Heart left ventricle (tissue), 16 donors: ENCODE results near the gene DPH5. TPM values are rescaled to one million over a fixed set of nuclear protein-coding genes. Genes with fewer than 3 reads are reported as not detected.

ENCODE experiments used
- ATAC-seq, 4 donors: fragments of 200-7000 bp; cut with Tn5 transposase; one replicate each; pipeline ENCODE4 v1.9.1; 2020 to 2022; ENCODE audit warnings: moderate library complexity in 4 of 4, mild to moderate bottlenecking in 3 of 4, moderate number of reproducible peaks in 1 of 4
- DNase-seq, 5 donors: peaks; one replicate each; pipeline ENCODE4 v3.0.0-alpha.2; 2020
- H3K27ac ChIP-seq, 12 donors: fragments of 200-600 bp; sonication (generic) in 4 of 12; one replicate each; pipeline versions ENCODE4 v1.5.0 to v1.8.0; 2016 to 2022; ENCODE audit warnings: mild to moderate bottlenecking in 2 of 12
- H3K27me3 ChIP-seq, 9 donors: fragments of 200-600 bp; sonication (generic) in 2 of 9; one replicate each; pipeline versions ENCODE4 v1.5.1 to v1.8.0; 2016 to 2022; ENCODE audit warnings: mild to moderate bottlenecking in 3 of 9
- H3K36me3 ChIP-seq, 9 donors: fragments of 200-600 bp; sonication (generic) in 2 of 9; one replicate each; pipeline versions ENCODE4 v1.5.0 to v1.8.0; 2018 to 2022; ENCODE audit warnings: mild to moderate bottlenecking in 2 of 9
- H3K4me1 ChIP-seq, 12 donors: fragments of 200-600 bp; sonication (generic) in 4 of 12; one replicate each; pipeline versions ENCODE4 v1.5.0 to v1.8.0; 2016 to 2022; ENCODE audit warnings: mild to moderate bottlenecking in 3 of 12
- H3K4me3 ChIP-seq, 12 donors: fragments of 200-600 bp; sonication (generic) in 4 of 12; one replicate each; pipeline versions ENCODE4 v1.5.0 to v1.8.0; 2017 to 2022; ENCODE audit warnings: mild to moderate bottlenecking in 9 of 12, moderate library complexity in 4 of 12
- H3K9me3 ChIP-seq, 12 donors: fragments of 200-600 bp; sonication (generic) in 4 of 12; one replicate each; pipeline versions ENCODE4 v1.5.0 to v1.8.0; 2016 to 2022; ENCODE audit warnings: mild to moderate bottlenecking in 1 of 12
- POLR2A ChIP-seq, 2 donors: fragments of 450-650 bp; IDR thresholded peaks; one replicate each; pipeline ENCODE4 v1.6.1; 2017; ENCODE audit warnings: antibody characterized with exemption in 2 of 2, mild to moderate bottlenecking in 2 of 2, moderate library complexity in 2 of 2
- WGBS, 4 donors: extraction: QIAGEN DNeasy Blood & Tissue Kit in 2 of 4; methylation state at CpG; one replicate each; pipeline versions ENCODE4 v1.1.5 to v1.1.7; 2013 to 2018; 5-methylcytosine and 5-hydroxymethylcytosine counted together
- intact Hi-C, 10 donors: fragments of 100-400 bp; cut with DNase I; formaldehyde crosslinking; loops; one replicate each; pipeline versions ENCODE4 v1.11.1 to v1.14.2; 2022
- polyA plus RNA-seq, 2 donors: library from polyadenylated mRNA; stranded (reverse); fragments of 200-250 nt; gene quantifications; one replicate each; pipeline ENCODE4 v1.2.3, GENCODE V29; 2013
- total RNA-seq, 9 donors: library from RNA; depleted of rRNA in 2 of 9; stranded (reverse); fragments of >200 nt in 2 of 9; fragmentation: NEBNext Ultra II Directional in 3 of 9; extraction: Animal tissue kit (Norgen Biotek cat#: 25700) in 3 of 9; gene quantifications; one replicate each; pipeline versions ENCODE4 v1.1.0 to v1.2.4, GENCODE V29; 2016 to 2023
- TF ChIP-seq, protein P1 (sequence below), 12 donors: fragments of 200-600 bp; sonication (generic) in 4 of 12; IDR thresholded peaks; one replicate each; pipeline versions ENCODE4 v1.5.0 to v1.8.0; 2018 to 2022; ENCODE audit warnings: antibody characterized with exemption in 12 of 12, mild to moderate bottlenecking in 5 of 12
- donor health status: ischemic (EF 13 %, LVEDD 7.1; RV severe dilation, severe dysfunction).
- donor health status: healthy with polysubstance abuse.
- donor health status: DM: no; HTN: yes; CAD: no.
- donor health status: DM: no; HTN: no; CAD: no.
- donor health status: ischemic (EF 25% LVEDD 6.9; RV normal size, moderate dysfunction).
- donor health status: ischemic (EF 25% LVEDD 5.7; RV mildly dilated, moderate dysfunction).
- donor health status: healthy.
- donor health status: DM: yes; HTN: yes; CAD: no.
- donor health status: ischemic (EF 35%, LVEDD 5.7; RV mildly dilated, moderate dysfunction).
- donor health status: nonischemic (EF 11% LVEDD 7.7; RV severe dilation, severe dysfunction).
- donor health status: DM: yes; HTN: yes; CAD: no.
- donor health status: PGD.
- donor health status: ischemic (EF 29% LVEDD 5.4; RV normal size, mild dysfunction).
- donor health status: nonischemic (EF 23%, LVEDD 6.1; RV moderate dilation, normal function).

DPH5 gene
- total and polyA plus RNA-seq, 11 donors = 14.8 to 38.1 (median 28.3) TPM

DNA sequence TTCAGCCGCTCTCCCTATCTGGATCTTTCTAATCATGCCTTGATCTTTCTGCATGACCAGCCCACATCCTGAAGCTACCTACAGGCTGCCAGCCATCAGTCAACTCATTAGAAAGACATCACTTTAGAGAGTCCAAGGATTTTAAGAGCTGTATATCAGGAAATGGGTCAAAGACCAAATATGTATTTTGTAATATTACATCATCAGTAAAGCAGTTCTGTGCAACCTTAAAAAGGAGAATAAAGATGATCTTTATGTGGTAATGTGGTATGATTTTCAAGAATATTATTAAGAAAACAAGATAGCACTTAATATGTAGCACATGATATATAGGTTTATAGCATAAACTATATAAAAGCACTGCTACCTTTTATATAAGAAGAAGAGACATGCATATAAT, 82.1 kb downstream of the DPH5 start:
- peaks cover 0 to 40% (median 17%) of the 10 kb centered on the region in 9 donors for H3K36me3 ChIP-seq
- H3K4me1 ChIP-seq = no peaks in the 10 kb centered on the region
- H3K9me3 ChIP-seq = peaks cover 0 to 11% (median 0%) of the 10 kb centered on the region in 12 donors
- H3K27ac ChIP-seq = no peak overlapping the region
- WGBS, 4 donors = 91 to 100% (median 98%) methylated on average over 1 of the region's 1 CpG
- TF ChIP-seq POLR2A (IDR thresholded peaks at IDR 0.05) = no peak
- H3K27me3 ChIP-seq = no peaks in the 10 kb centered on the region
- H3K4me3 ChIP-seq = no peak overlapping the region
- DNase-seq = no peak
- intact Hi-C loops = no loop called here
- ATAC-seq = no peak

DNA sequence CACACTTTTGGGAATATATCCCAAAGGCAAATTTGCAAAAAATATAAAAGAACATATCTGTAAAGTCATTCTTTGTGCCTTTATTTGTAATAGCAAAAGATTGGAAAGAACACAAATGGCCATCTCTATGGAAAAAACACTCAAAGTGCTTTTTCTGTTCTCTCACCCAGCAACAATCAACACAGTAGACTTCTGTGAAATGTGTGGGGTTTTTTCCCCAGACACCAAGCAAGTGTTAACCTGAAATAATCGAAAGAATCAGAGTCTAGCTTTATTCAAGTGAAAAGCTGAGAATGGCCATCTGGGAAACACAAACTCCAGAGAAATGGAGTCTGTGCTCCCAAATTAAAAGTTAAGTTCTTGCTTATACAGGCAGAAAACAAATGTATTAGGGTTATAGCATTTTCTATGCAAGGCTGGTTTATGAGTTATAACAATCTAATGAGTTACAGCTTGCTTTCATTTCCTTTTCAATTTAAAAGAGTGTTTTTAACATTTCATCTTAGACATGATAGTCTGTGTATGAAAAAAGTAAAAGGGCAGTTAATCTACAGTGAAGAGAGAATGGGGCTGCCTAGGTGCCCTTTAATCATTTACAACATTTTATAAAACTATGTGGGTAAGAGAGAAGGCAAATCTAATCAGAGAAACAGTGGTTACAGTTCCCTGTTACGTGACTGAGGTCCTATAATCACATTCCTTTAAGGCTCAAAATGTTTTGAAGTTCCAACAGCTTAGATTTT, 83.1 kb downstream of the DPH5 start:
- Histone ChIP-seq H3K4me1 (no peaks in the 10 kb centered on the region), H3K4me3 (no peak overlapping the region), H3K27me3 (no peaks in the 10 kb centered on the region), H3K36me3 (peaks cover 0 to 50% (median 20%) of the 10 kb centered on the region in 9 donors), H3K9me3 (peaks cover 0 to 7% (median 0%) of the 10 kb centered on the region in 12 donors), H3K27ac (no peak overlapping the region)
- 91 to 92% (median 91%) methylated on average over 2 of the region's 2 CpGs for WGBS, 4 donors
- TF ChIP-seq, protein P1, sequence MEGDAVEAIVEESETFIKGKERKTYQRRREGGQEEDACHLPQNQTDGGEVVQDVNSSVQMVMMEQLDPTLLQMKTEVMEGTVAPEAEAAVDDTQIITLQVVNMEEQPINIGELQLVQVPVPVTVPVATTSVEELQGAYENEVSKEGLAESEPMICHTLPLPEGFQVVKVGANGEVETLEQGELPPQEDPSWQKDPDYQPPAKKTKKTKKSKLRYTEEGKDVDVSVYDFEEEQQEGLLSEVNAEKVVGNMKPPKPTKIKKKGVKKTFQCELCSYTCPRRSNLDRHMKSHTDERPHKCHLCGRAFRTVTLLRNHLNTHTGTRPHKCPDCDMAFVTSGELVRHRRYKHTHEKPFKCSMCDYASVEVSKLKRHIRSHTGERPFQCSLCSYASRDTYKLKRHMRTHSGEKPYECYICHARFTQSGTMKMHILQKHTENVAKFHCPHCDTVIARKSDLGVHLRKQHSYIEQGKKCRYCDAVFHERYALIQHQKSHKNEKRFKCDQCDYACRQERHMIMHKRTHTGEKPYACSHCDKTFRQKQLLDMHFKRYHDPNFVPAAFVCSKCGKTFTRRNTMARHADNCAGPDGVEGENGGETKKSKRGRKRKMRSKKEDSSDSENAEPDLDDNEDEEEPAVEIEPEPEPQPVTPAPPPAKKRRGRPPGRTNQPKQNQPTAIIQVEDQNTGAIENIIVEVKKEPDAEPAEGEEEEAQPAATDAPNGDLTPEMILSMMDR (IDR thresholded peaks at IDR 0.05) = no peak
- TF ChIP-seq POLR2A (IDR thresholded peaks at IDR 0.05) = no peak
- no peak for DNase-seq
- ATAC-seq = no peak
- intact Hi-C loops = no loop called here

DNA sequence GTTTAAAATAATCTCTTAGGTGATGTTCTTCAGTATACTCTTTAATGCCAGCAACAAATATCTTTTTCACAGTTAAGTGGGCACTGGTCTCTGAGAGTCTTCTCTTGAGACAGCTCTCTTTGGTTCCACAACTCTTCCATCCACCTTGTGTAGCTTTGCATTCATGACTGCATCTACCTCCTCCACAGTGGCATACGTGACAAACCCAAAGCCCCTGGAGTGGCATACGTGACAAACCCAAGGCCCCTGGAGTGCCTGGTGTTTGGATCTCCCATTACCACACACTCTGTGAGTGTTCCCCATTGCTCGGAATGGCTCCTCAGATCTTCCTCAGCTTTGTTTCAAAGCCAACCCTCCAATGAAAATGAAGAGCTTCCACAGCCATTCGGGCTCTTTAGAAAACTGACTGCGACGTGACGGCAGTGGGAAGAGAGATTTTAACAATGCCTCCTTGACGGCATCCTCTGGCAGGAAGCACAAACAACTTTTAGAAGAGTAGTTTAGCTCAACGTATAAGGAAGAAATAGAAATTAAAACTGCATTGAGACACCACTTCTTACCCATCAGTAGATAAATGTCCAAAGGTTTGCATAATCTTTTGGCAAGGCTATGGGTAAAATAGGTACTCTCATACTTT, 83.9 kb downstream of the DPH5 start:
- no peaks in the 10 kb centered on the region for H3K4me1 ChIP-seq
- intact Hi-C loops = no loop called here
- no peak for ATAC-seq
- peaks cover 0 to 6% (median 0%) of the 10 kb centered on the region in 12 donors for H3K9me3 ChIP-seq
- no peak for DNase-seq
- H3K36me3 ChIP-seq = peaks cover 0 to 52% (median 20%) of the 10 kb centered on the region in 9 donors
- no peak overlapping the region for H3K27ac ChIP-seq
- no peak overlapping the region for H3K4me3 ChIP-seq
- TF ChIP-seq, protein P1 (IDR thresholded peaks at IDR 0.05) = no peak
- TF ChIP-seq POLR2A (IDR thresholded peaks at IDR 0.05) = no peak
- WGBS, 4 donors = 93 to 96% (median 95%) methylated on average over 9 of the region's 9 CpGs
- no peaks in the 10 kb centered on the region for H3K27me3 ChIP-seq

DNA sequence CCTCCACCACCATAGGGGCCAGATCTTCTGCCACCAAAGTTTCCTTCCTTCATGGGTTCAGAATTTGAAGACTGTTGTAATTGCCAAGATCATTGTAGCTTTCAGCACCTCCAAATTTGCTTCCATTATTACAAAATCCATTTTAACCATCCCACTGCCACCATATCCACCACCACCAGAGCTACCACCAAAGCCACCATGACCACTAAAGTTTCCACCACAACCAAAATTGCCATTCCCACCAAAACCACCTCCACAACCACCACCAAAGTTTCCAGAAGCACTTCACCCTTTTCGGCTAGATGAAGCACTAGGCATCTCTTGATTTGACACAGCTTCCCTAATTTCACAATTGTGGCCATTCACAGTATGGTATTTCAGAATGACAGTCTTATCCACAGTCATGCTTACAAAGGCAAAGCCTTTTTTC, 84.5 kb downstream of the DPH5 start:
- intact Hi-C loops = no loop called here
- whole genome bisulfite sequencing, 4 donors = 94 to 100% (median 95%) methylated on average over 1 of the region's 1 CpG
- no peak overlapping the region for H3K4me3 ChIP-seq
- H3K27me3 ChIP-seq = no peaks in the 10 kb centered on the region
- H3K27ac ChIP-seq = no peak overlapping the region
- H3K9me3 ChIP-seq = peaks cover 0 to 6% (median 0%) of the 10 kb centered on the region in 12 donors
- peaks cover 0 to 57% (median 24%) of the 10 kb centered on the region in 9 donors for H3K36me3 ChIP-seq
- TF ChIP-seq, protein P1 (IDR thresholded peaks at IDR 0.05) = no peak
- TF ChIP-seq POLR2A (IDR thresholded peaks at IDR 0.05) = no peak
- no peaks in the 10 kb centered on the region for H3K4me1 ChIP-seq
- DNase-seq (no peak), ATAC-seq (no peak)

Other genes starting within 250 kb of the DPH5 start
- 1 to 10 TPM; 5.4 to 9.6 (median 8.5) TPM for gene EXTL2, start 130.9 kb downstream of the DPH5 start, total RNA-seq
- 1 to 10 TPM; 5.4 to 6.7 TPM for gene EXTL2, start 130.9 kb downstream of the DPH5 start, polyA plus RNA-seq
- 10 to 100 TPM in 2 of 9 donors, 1 to 10 TPM in 7; 3.9 to 19.4 (median 5.5) TPM for gene SLC30A7, start 129.7 kb downstream of the DPH5 start, total RNA-seq
- gene SLC30A7, start 129.7 kb downstream of the DPH5 start, polyA plus RNA-seq = 1 to 10 TPM; 1.6 to 1.8 TPM
- 100 to 1,000 TPM in 2 of 9 donors, 10 to 100 TPM in 7; 40.6 to 175 (median 61.7) TPM for gene S1PR1, start 211.2 kb upstream of the DPH5 start, total RNA-seq
- gene S1PR1, start 211.2 kb upstream of the DPH5 start, polyA plus RNA-seq = 10 to 100 TPM; 37.0 to 60.6 TPM